ENCODE results near the gene DISP2.

DNA sequence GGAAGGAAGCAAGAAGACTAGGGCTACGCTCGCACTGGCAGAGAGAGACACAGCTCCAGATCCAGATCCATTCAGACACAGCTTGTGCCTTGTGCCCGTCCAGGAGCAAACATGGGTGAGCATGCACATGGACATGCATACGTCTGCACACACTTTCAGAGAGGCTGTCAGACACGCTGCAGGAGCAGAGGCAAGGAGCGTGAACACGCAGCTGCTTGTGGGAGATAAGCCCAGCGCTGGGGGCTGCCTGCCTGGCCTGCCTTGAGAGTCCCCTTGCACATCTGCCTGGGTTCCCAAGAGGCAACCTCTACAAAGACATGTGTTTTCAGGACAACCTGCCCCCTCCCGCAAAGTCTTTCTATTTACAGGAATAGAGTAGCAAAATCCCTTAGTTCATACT lies 69.2 kb downstream of the DISP2 start:
- TF ChIP-seq POLR2AphosphoS5 (IDR thresholded peaks at IDR 0.05; ENCODE audit: low read depth) (no peak), EZH2 (IDR thresholded peaks at IDR 0.05; ENCODE audit: low read depth, unreplicated experiment) (no peak), CTCF (conservative IDR thresholded peaks at IDR 0.05; ENCODE audit: low read depth in 2 of 2) (no peak), STAT1 (IDR thresholded peaks at IDR 0.05; ENCODE audit: unreplicated experiment) (no peak), EZH2phosphoT487 (IDR thresholded peaks at IDR 0.05; ENCODE audit: unreplicated experiment) (no peak), JUNB (IDR thresholded peaks at IDR 0.05; ENCODE audit: unreplicated experiment) (no peak), REST (IDR thresholded peaks at IDR 0.05; ENCODE audit: unreplicated experiment) (no peak), ZNF114 (CRISPR knock-in tag; IDR thresholded peaks at IDR 0.05) (no peak)

Data from GM23338 (cell line).